ENCODE results near the gene YARS1.

YARS1 gene

DNA sequence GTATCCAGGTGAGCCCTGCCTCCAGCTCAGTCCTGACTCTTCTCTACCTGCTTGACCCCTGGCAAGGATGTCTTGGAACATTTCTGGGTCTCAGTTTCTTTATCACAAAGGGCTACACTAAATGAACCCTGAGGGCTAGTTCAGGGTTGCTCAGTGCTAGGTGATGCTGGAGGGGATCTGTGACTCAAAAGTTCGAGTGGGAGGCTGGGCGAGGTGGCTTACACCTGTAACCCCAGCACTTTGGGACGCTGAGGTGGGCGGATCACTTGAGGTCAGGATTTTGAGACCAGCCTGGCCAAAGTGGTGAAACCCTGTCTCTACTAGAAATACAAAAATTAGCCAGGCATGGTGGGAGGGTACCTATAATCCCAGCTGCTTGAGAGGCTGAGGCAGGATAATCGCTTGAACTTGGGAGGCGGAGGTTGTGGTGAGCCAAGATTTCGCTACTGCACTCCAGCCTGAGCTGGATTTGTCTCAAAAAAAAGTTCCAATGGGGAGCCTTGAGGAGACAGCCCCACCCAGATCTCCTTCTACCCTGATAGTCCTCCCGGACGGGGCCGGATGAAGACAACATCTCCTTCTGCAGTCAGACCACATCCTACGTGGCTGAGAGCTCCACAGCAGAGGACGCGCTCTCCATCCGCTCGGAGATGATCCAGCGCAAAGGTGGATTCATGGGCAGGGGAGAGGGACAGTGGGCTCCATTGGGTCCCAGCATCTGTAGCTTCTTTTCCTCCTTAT is 48.9 kb downstream of the YARS1 start:
- TF ChIP-seq, protein P1, sequence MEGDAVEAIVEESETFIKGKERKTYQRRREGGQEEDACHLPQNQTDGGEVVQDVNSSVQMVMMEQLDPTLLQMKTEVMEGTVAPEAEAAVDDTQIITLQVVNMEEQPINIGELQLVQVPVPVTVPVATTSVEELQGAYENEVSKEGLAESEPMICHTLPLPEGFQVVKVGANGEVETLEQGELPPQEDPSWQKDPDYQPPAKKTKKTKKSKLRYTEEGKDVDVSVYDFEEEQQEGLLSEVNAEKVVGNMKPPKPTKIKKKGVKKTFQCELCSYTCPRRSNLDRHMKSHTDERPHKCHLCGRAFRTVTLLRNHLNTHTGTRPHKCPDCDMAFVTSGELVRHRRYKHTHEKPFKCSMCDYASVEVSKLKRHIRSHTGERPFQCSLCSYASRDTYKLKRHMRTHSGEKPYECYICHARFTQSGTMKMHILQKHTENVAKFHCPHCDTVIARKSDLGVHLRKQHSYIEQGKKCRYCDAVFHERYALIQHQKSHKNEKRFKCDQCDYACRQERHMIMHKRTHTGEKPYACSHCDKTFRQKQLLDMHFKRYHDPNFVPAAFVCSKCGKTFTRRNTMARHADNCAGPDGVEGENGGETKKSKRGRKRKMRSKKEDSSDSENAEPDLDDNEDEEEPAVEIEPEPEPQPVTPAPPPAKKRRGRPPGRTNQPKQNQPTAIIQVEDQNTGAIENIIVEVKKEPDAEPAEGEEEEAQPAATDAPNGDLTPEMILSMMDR (IDR thresholded peaks at IDR 0.05; ENCODE audit: low read depth, low read length) = no peak
- no peak for TF ChIP-seq EZH2phosphoT487 (IDR thresholded peaks at IDR 0.05; ENCODE audit: low read depth)
- H3K27me3 ChIP-seq (ENCODE audit: low read depth, low read length) = no peaks in the 10 kb centered on the region
- H3K79me2 ChIP-seq (ENCODE audit: low read length) = no peaks in the 10 kb centered on the region
- H3K4me1 ChIP-seq (ENCODE audit: low read length) = no peaks in the 10 kb centered on the region
- H3K9ac ChIP-seq (ENCODE audit: low read length) = no peak overlapping the region
- H4K20me1 ChIP-seq (ENCODE audit: insufficient read depth, low read length) = no peaks in the 10 kb centered on the region
- H3K36me3 ChIP-seq (replicated peaks; ENCODE audit: low read depth, low read length) = no peaks in the 10 kb centered on the region
- no peak overlapping the region for H3K27ac ChIP-seq (ENCODE audit: low read length)
- no peak overlapping the region for H3K4me2 ChIP-seq (ENCODE audit: low read length)
- H3K4me3 ChIP-seq (ENCODE audit: low read length) = no peak overlapping the region
- no peak overlapping the region for H2AFZ ChIP-seq (ENCODE audit: low read depth, low read length)
- no peaks in the 10 kb centered on the region for H3K9me3 ChIP-seq (ENCODE audit: insufficient read depth, low read length)

DNA sequence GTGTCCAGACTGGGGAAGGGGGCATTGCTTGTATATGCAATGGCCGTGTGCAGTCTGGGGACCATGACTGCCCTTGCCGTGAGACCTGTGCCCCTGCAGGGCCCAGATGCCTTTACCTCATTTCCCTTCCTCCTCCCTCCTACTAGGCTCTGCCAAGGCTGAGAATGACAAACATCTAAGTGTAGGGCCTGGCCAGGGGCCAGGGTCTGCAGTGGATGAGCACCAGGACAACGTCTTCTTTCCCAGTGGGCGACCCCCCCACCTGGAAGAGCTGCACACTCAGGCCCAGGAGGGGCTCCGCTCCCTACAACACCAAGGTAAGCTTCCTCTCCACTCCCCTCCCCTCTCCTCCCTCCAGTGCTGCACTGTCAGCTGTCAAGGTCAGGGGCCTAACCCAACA is 49.5 kb downstream of the YARS1 start:
- no peak for TF ChIP-seq EZH2phosphoT487 (IDR thresholded peaks at IDR 0.05; ENCODE audit: low read depth)
- TF ChIP-seq, protein P1 (IDR thresholded peaks at IDR 0.05; ENCODE audit: low read depth, low read length) = no peak

DNA sequence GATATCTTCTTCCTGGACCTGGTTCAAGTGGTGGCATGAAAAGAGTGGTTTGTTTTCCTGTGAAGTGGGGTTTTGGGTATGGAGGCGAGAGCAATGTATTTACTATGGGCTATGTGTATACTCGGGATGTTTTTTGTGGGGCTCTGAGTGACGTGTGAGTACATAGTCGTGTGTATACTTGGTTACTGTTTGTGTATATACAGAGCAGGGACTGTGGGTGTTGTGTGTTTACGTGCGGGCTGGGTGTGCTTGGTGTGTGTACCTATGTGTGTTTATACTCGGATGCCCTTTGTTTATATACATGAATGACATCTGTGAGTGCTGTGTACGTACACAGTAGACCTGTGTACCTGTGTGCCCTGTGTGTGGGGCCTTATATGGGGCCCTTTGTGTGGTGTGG is 50.0 kb downstream of the YARS1 start:
- no peak overlapping the region for H3K4me2 ChIP-seq (ENCODE audit: low read length)
- no peak for TF ChIP-seq EZH2phosphoT487 (IDR thresholded peaks at IDR 0.05; ENCODE audit: low read depth)
- TF ChIP-seq, protein P1 (IDR thresholded peaks at IDR 0.05; ENCODE audit: low read depth, low read length) = no peak
- H3K9me3 ChIP-seq (ENCODE audit: insufficient read depth, low read length) = no peaks in the 10 kb centered on the region
- H2AFZ ChIP-seq (ENCODE audit: low read depth, low read length) = no peak overlapping the region
- H3K4me3 ChIP-seq (ENCODE audit: low read length) = no peak overlapping the region
- no peaks in the 10 kb centered on the region for H3K27me3 ChIP-seq (ENCODE audit: low read depth, low read length)
- H3K36me3 ChIP-seq (replicated peaks; ENCODE audit: low read depth, low read length) = no peaks in the 10 kb centered on the region
- H3K4me1 ChIP-seq (ENCODE audit: low read length) = no peaks in the 10 kb centered on the region
- no peak overlapping the region for H3K9ac ChIP-seq (ENCODE audit: low read length)
- H4K20me1 ChIP-seq (ENCODE audit: insufficient read depth, low read length) = no peaks in the 10 kb centered on the region
- no peak overlapping the region for H3K27ac ChIP-seq (ENCODE audit: low read length)
- H3K79me2 ChIP-seq (ENCODE audit: low read length) = no peaks in the 10 kb centered on the region

More for the DNA sequence above, 49.5 kb downstream of the YARS1 start:
- H3K9me3 ChIP-seq (ENCODE audit: insufficient read depth, low read length) = no peaks in the 10 kb centered on the region
- no peak overlapping the region for H2AFZ ChIP-seq (ENCODE audit: low read depth, low read length)
- no peaks in the 10 kb centered on the region for H3K27me3 ChIP-seq (ENCODE audit: low read depth, low read length)
- H3K9ac ChIP-seq (ENCODE audit: low read length) = no peak overlapping the region
- no peaks in the 10 kb centered on the region for H3K36me3 ChIP-seq (replicated peaks; ENCODE audit: low read depth, low read length)
- H3K79me2 ChIP-seq (ENCODE audit: low read length) = no peaks in the 10 kb centered on the region
- H3K4me3 ChIP-seq (ENCODE audit: low read length) = no peak overlapping the region
- H4K20me1 ChIP-seq (ENCODE audit: insufficient read depth, low read length) = no peaks in the 10 kb centered on the region
- no peak overlapping the region for H3K27ac ChIP-seq (ENCODE audit: low read length)
- H3K4me2 ChIP-seq (ENCODE audit: low read length) = no peak overlapping the region
- no peaks in the 10 kb centered on the region for H3K4me1 ChIP-seq (ENCODE audit: low read length)

DNA sequence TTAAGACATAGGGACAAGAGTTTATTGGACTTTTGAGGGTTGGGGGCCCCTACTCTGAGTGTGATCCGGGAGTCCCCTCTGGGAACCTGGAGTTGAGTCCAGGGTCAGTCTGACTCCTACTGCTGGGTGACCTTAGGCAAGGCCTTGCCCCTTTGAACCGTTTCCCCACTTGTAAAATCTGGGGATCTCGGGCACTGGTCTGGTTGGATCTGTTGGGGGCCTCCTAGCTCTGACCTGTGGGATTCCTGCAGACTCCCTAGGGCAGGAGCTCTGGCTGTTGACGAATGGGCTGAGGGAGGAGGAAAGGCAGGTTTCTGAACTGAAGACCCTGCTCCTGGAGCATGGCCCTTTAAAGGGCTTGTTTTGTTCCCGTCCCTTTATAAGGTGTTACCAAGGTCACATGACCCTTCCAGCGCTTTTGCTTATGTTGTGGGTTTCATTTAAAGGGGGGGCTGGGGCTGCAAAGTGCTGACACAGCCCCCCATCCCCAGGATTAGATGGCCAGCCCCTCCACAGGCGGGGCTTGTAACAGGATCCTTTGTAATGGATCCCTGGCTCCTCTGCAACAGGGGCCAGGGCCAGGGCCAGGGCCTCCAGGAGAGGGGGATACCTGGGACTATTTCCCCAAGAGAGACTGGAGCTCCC is 50.7 kb downstream of the YARS1 start:
- H3K9me3 ChIP-seq (ENCODE audit: insufficient read depth, low read length) = no peaks in the 10 kb centered on the region
- H2AFZ ChIP-seq (ENCODE audit: low read depth, low read length) = no peak overlapping the region
- no peaks in the 10 kb centered on the region for H3K79me2 ChIP-seq (ENCODE audit: low read length)
- no peak overlapping the region for H3K4me3 ChIP-seq (ENCODE audit: low read length)
- no peaks in the 10 kb centered on the region for H3K27me3 ChIP-seq (ENCODE audit: low read depth, low read length)
- H3K27ac ChIP-seq (ENCODE audit: low read length) = no peak overlapping the region
- no peaks in the 10 kb centered on the region for H3K4me1 ChIP-seq (ENCODE audit: low read length)
- H3K4me2 ChIP-seq (ENCODE audit: low read length) = no peak overlapping the region
- TF ChIP-seq EZH2phosphoT487 (IDR thresholded peaks at IDR 0.05; ENCODE audit: low read depth) = no peak
- TF ChIP-seq, protein P1 (IDR thresholded peaks at IDR 0.05; ENCODE audit: low read depth, low read length) = no peak
- no peaks in the 10 kb centered on the region for H3K36me3 ChIP-seq (replicated peaks; ENCODE audit: low read depth, low read length)
- no peaks in the 10 kb centered on the region for H4K20me1 ChIP-seq (ENCODE audit: insufficient read depth, low read length)
- H3K9ac ChIP-seq (ENCODE audit: low read length) = no peak overlapping the region

Data from OCI-LY3 (cell line).